ENCODE measurements around the gene ALDH3B2. TPM values are rescaled to one million over a fixed set of nuclear protein-coding genes. Genes with fewer than 3 reads are reported as not detected.

ALDH3B2 gene
- polyA plus RNA-seq, 1 of the 3 experiments (the other 2 are of a cell fraction): not detected

- H3K36me3 ChIP-seq (replicated peaks in 1 of 2; ENCODE audit: control insufficient read depth in 1 of 2, insufficient read depth in 2 of 2, low read length in 1 of 2): no peaks in the 10 kb centered on the region
Measured at GRCh38 chr11:67654225-67654624, 20.2 kb downstream of the ALDH3B2 start.

GRCh38 chr11:67652965-67653845 lies 21.2 kb downstream of the ALDH3B2 start:
- Histone ChIP-seq H2AFZ (ENCODE audit: low read depth) (no peak overlapping the region), H3K79me2 (ENCODE audit: insufficient read depth) (no peaks in the 10 kb centered on the region), H4K20me1 (ENCODE audit: insufficient read depth) (no peaks in the 10 kb centered on the region), H3K4me1 (ENCODE audit: control insufficient read depth in 1 of 2, insufficient read depth in 2 of 2, low read depth in 1 of 2, low read length in 1 of 2) (no peaks in the 10 kb centered on the region; a peak in 1 of 4 replicates), H3F3A (replicated peaks; ENCODE audit: insufficient read depth) (no peaks in the 10 kb centered on the region), H3K9me2 (no peaks in the 10 kb centered on the region), H3K4me2 (no peak overlapping the region), H3K9ac (no peak overlapping the region), H3K36me3 (replicated peaks in 1 of 2; ENCODE audit: control insufficient read depth in 1 of 2, insufficient read depth in 2 of 2, low read length in 1 of 2) (no peaks in the 10 kb centered on the region), H3K4me3 (ENCODE audit: low read depth in 2 of 2, low read length in 1 of 2) (no peak overlapping the region), H3K27ac (ENCODE audit: low read depth in 2 of 2, low read length in 1 of 2) (no peak overlapping the region), H3K27me3 (ENCODE audit: insufficient read depth) (no peaks in the 10 kb centered on the region), H3K9me3 (no peaks in the 10 kb centered on the region)
- ChIA-PET CTCF (interaction anchor here (21.6 kb wide), 1 partner anchor 18 kb away, joined by 308 read pairs; the partner anchor contains the start of genes NUDT8 and TBX10), POLR2A (no interaction called here)
- DNase-seq: no peak
- 46% methylated on average over 15 of the region's 15 CpGs for WGBS (ENCODE audit: low lambda C conversion rate)
- TF ChIP-seq RXRA (IDR thresholded peaks at IDR 0.05; ENCODE audit: borderline replicate concordance, low read depth) (no peak), JUND (IDR thresholded peaks at IDR 0.05) (no peak), IRF3 (IDR thresholded peaks at IDR 0.05; ENCODE audit: low read depth, low read length) (no peak), RFX5 (IDR thresholded peaks at IDR 0.05; ENCODE audit: low read length) (no peak), GATA2 (CRISPR knock-in tag; IDR thresholded peaks at IDR 0.05) (no peak), FOSL2 (IDR thresholded peaks at IDR 0.05; ENCODE audit: borderline replicate concordance, low read depth) (no peak), NRF1 (IDR thresholded peaks at IDR 0.05; ENCODE audit: low read depth, low read length) (no peak), FOXJ3 (CRISPR knock-in tag; IDR thresholded peaks at IDR 0.05) (no peak), PBX3 (IDR thresholded peaks at IDR 0.05) (no peak)

More at GRCh38 chr11:67654225-67654624, 20.2 kb downstream of the ALDH3B2 start:
- CTCF ChIA-PET: interaction anchor here (21.6 kb wide), 1 partner anchor 19 kb away, joined by 308 read pairs; the partner anchor contains the start of genes NUDT8 and TBX10
- Histone ChIP-seq H3K4me3 (ENCODE audit: low read depth in 2 of 2, low read length in 1 of 2) (no peak overlapping the region), H4K20me1 (ENCODE audit: insufficient read depth) (no peaks in the 10 kb centered on the region), H3K9me3 (no peaks in the 10 kb centered on the region), H3K27ac (ENCODE audit: low read depth in 2 of 2, low read length in 1 of 2) (no peak overlapping the region), H3K4me2 (no peak overlapping the region), H3K4me1 (ENCODE audit: control insufficient read depth in 1 of 2, insufficient read depth in 2 of 2, low read depth in 1 of 2, low read length in 1 of 2) (no peaks in the 10 kb centered on the region; a peak in 2 of 4 replicates), H2AFZ (ENCODE audit: low read depth) (no peak overlapping the region), H3K79me2 (ENCODE audit: insufficient read depth) (no peaks in the 10 kb centered on the region), H3K27me3 (ENCODE audit: insufficient read depth) (no peaks in the 10 kb centered on the region), H3K9me2 (no peaks in the 10 kb centered on the region), H3K9ac (no peak overlapping the region), H3F3A (replicated peaks; ENCODE audit: insufficient read depth) (no peaks in the 10 kb centered on the region)
- 55% methylated on average over 9 of the region's 9 CpGs for WGBS (ENCODE audit: low lambda C conversion rate)
- TF ChIP-seq USF1 (IDR thresholded peaks at IDR 0.05; ENCODE audit: borderline replicate concordance, low read depth): no peak
- POLR2A ChIA-PET: interaction anchor here (0.6 kb wide), 1 partner anchor 24 kb away, joined by 3 read pairs; no protein-coding TSS in a partner anchor
- no peak for DNase-seq

Measured in SK-N-SH (cell line).